GM12892 (cell line): ENCODE measurements around the gene FSD2.

Source experiments
- POLR2A ChIP-seq: IDR thresholded peaks from 2 replicates; pipeline ENCODE4 v1.6.1; 2011; ENCODE audit warnings: low read depth, low read length, control low read depth
- TAF1 ChIP-seq: IDR thresholded peaks from 2 replicates; pipeline ENCODE4 v1.6.1; 2011; ENCODE audit warnings: low read depth, mild to moderate bottlenecking, control low read depth, low read length, borderline replicate concordance

DNA sequence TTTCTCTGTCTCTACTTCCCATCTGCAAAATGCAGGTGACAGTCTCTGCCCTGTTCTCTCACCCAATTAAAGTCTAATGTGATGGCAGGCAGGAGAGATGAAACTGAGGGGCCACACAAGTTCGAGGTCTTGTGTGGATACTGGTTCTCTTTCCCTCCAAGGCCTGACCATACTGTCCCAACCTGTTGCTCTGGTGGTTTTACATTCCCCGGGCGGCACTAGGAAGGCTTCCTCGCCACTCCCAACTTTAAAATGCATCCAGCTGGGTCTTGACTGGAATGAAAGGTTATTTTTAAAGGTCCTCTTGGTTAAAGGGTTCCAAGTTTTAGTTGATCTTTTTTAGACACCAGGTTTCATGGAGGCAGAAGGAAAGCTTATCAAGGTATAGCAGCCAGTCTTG, 40.8 kb upstream of the FSD2 start:
- TF ChIP-seq POLR2A (no peak), TAF1 (no peak)
